ENCODE results near the gene LRRC3C.

- TF ChIP-seq CTCF (IDR thresholded peaks at IDR 0.05; ENCODE audit: insufficient read depth, low read length, poor library complexity, severe bottlenecking) (no peak), EZH2phosphoT487 (conservative IDR thresholded peaks at IDR 0.05; ENCODE audit: low read length) (no peak)
Observed at GRCh38 chr17:39946551-39947330, 19.2 kb downstream of the LRRC3C start.

All from SU-DHL-6 (cell line).